ENCODE measurements around the gene PARD3.

DNA sequence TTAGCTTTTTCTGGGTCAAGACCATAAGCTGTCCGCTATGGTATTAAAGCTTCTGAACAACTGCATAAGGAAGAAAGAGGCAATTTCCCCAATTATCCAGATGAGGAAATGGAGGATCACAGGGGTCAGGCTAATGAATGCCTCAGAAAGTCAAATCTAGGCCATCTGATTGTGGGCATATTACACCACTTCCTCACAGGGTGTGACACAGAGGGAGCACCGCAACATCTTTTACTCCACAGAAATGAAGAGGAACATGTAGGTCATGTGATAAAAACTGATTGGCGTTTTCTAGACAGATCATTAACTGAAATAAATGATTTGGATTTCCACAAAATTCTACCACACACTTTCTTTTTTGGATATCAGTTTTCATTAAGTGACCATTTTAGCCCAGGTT, 384.4 kb downstream of the PARD3 start:
- TF ChIP-seq, protein P1, sequence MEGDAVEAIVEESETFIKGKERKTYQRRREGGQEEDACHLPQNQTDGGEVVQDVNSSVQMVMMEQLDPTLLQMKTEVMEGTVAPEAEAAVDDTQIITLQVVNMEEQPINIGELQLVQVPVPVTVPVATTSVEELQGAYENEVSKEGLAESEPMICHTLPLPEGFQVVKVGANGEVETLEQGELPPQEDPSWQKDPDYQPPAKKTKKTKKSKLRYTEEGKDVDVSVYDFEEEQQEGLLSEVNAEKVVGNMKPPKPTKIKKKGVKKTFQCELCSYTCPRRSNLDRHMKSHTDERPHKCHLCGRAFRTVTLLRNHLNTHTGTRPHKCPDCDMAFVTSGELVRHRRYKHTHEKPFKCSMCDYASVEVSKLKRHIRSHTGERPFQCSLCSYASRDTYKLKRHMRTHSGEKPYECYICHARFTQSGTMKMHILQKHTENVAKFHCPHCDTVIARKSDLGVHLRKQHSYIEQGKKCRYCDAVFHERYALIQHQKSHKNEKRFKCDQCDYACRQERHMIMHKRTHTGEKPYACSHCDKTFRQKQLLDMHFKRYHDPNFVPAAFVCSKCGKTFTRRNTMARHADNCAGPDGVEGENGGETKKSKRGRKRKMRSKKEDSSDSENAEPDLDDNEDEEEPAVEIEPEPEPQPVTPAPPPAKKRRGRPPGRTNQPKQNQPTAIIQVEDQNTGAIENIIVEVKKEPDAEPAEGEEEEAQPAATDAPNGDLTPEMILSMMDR (IDR thresholded peaks at IDR 0.05) = no peak
- no peak for TF ChIP-seq POLR2A (IDR thresholded peaks at IDR 0.05)
- TF ChIP-seq POLR2AphosphoS5 (IDR thresholded peaks at IDR 0.05) = no peak
